Spleen (tissue), 11 donors: ENCODE measurements around the gene PLAA. TPM values are rescaled to one million over a fixed set of nuclear protein-coding genes. Genes with fewer than 3 reads are reported as not detected.

ENCODE experiments used
- DNase-seq: peaks from one replicate; pipeline ENCODE4 v3.0.0-alpha.2; 2020
- H3K27ac ChIP-seq, 8 donors: fragments of 200-600 bp; sonication (generic) in 7 of 8; 1 replicate in 4 of 8; 2 replicates in 4 of 8; pipeline versions ENCODE4 v1.5.0 to v1.8.0; 2016 to 2021; ENCODE audit warnings: inconsistent platforms in 4 of 8, mild to moderate bottlenecking in 4 of 8, moderate library complexity in 1 of 8
- H3K27me3 ChIP-seq, 7 donors: fragments of 200-600 bp; sonication (generic) in 6 of 7; replicated peaks in 1 of 7; 1 replicate in 4 of 7; 2 replicates in 3 of 7; pipeline versions ENCODE4 v1.5.0 to v1.8.0; 2016 to 2021; ENCODE audit warnings: inconsistent platforms in 3 of 7, mild to moderate bottlenecking in 1 of 7
- H3K36me3 ChIP-seq, 6 donors: fragments of 200-600 bp; sonication (generic) in 5 of 6; 1 replicate in 4 of 6; 2 replicates in 2 of 6; pipeline versions ENCODE4 v1.5.0 to v1.8.0; 2016 to 2021; ENCODE audit warnings: inconsistent platforms in 2 of 6
- H3K4me1 ChIP-seq, 6 donors: fragments of 200-600 bp; sonication (generic) in 5 of 6; 1 replicate in 3 of 6; 2 replicates in 3 of 6; pipeline versions ENCODE4 v1.5.0 to v1.8.0; 2016 to 2021; ENCODE audit warnings: inconsistent platforms in 3 of 6
- H3K4me3 ChIP-seq, 8 donors: fragments of 200-600 bp; sonication (generic) in 7 of 8; 1 replicate in 4 of 8; 2 replicates in 4 of 8; pipeline versions ENCODE4 v1.5.0 to v1.8.0; 2016 to 2021; ENCODE audit warnings: inconsistent platforms in 4 of 8, mild to moderate bottlenecking in 4 of 8, moderate library complexity in 2 of 8
- H3K9me3 ChIP-seq, 8 donors: fragments of 200-600 bp; sonication (generic) in 7 of 8; 1 replicate in 4 of 8; 2 replicates in 4 of 8; pipeline versions ENCODE4 v1.5.0 to v1.8.0; 2016 to 2021; ENCODE audit warnings: inconsistent platforms in 4 of 8
- CTCF ChIP-seq, 11 experiments: fragments of 200-600 bp in 7 of 11; fragments of 450-650 bp in 4 of 11; sonication (generic) in 4 of 11; IDR thresholded peaks in 8 of 11; conservative IDR thresholded peaks in 3 of 11; 1 replicate in 7 of 11; 2 replicates in 4 of 11; pipeline versions ENCODE4 v1.4.0 to v1.8.0; 2016 to 2021; ENCODE audit warnings: antibody characterized with exemption in 11 of 11, inconsistent platforms in 4 of 11, mild to moderate bottlenecking in 1 of 11
- POLR2A ChIP-seq, 3 donors: fragments of 450-650 bp; IDR thresholded peaks; one replicate each; pipeline ENCODE4 v1.5.1; 2017; ENCODE audit warnings: antibody characterized with exemption in 3 of 3, mild to moderate bottlenecking in 1 of 3
- POLR2AphosphoS5 ChIP-seq, 3 donors: sonication (generic); formaldehyde crosslinking; IDR thresholded peaks; one replicate each; pipeline ENCODE4 v1.5.1; 2017; ENCODE audit warnings: antibody characterized with exemption in 3 of 3
- WGBS, 5 donors: extraction: QIAGEN DNeasy Blood & Tissue Kit in 3 of 5; methylation state at CpG; one replicate each; pipeline versions ENCODE4 v1.1.5 to v1.1.7; 2013 to 2018; 5-methylcytosine and 5-hydroxymethylcytosine counted together
- intact Hi-C: fragments of 100-400 bp; cut with DNase I; formaldehyde crosslinking; loops from one replicate; pipeline ENCODE4 v1.15.0; 2023; ENCODE audit warnings: low total_unique reads
- polyA plus RNA-seq, 3 donors: library from polyadenylated mRNA; stranded (reverse); fragments of 200-250 nt; gene quantifications; one replicate each; pipeline ENCODE4 v1.2.1, GENCODE V29; 2013
- small RNA-seq, 4 donors: library from RNA; depleted of rRNA; stranded (forward); fragments of <200 nt; gene quantifications; one replicate each; pipeline ENCODE3, GENCODE V24; 2016
- total RNA-seq, 7 donors: library from RNA; depleted of rRNA in 3 of 7; stranded (reverse); fragments of >200 nt in 3 of 7; fragmentation: NEBNext Ultra II Directional in 4 of 7; extraction: Animal tissue kit (Norgen Biotek cat#: 25700) in 4 of 7; gene quantifications; one replicate each; pipeline versions ENCODE4 v1.1.0 to v1.2.1, GENCODE V29; 2016 to 2021
- donor health status: healthy with polysubstance abuse.
- donor health status: DM: no; HTN: no; CAD: no; lungs with moderate emphysema.
- donor health status: DM: no; HTN: no; CAD: no.
- donor health status: Bipolar disorder and iron deficiency.
- donor health status: healthy.
- donor health status: DM: no; HTN: no; CAD: no.
- donor health status: DM: yes; HTN: yes; CAD: no.

Gene PLAA
- total and polyA plus RNA-seq, 10 donors: 6.2 to 34.5 (median 26.1) TPM

GRCh38 chr9:26863074-26863473, 84.0 kb downstream of the PLAA start:
- DNase-seq: no peak
- intact Hi-C loops: no loop called here
- 39 to 72% (median 68%) methylated on average over 1 of the region's 1 CpG for WGBS, 5 donors

GRCh38 chr9:26856413-26857032, 90.5 kb downstream of the PLAA start:
- Histone ChIP-seq H3K4me1 (no peaks in the 10 kb centered on the region), H3K27ac (no peak overlapping the region), H3K4me3 (no peak overlapping the region), H3K27me3 (no peaks in the 10 kb centered on the region), H3K36me3 (peaks cover 0 to 99% (median 45%) of the 10 kb centered on the region in 6 donors), H3K9me3 (no peaks in the 10 kb centered on the region)
- 90 to 100% (median 95%) methylated on average over 1 of the region's 1 CpG for WGBS, 5 donors
- DNase-seq: no peak
- TF ChIP-seq POLR2A (IDR thresholded peaks at IDR 0.05) (no peak), CTCF (IDR thresholded peaks at IDR 0.05 in 8 of 11, conservative IDR thresholded peaks at IDR 0.05 in 3 of 11) (peak in 4 of 11 experiments; percentile 10 to 28 (median 18))
- intact Hi-C loops: loop anchor here (10.0 kb wide), 1 partner anchor 112 kb away; no protein-coding TSS in a partner anchor

More at GRCh38 chr9:26863074-26863473, 84.0 kb downstream of the PLAA start:
- no peaks in the 10 kb centered on the region for H3K27me3 ChIP-seq
- H3K4me3 ChIP-seq: no peak overlapping the region
- no peaks in the 10 kb centered on the region for H3K4me1 ChIP-seq
- H3K27ac ChIP-seq: no peak overlapping the region
- no peak for TF ChIP-seq CTCF (IDR thresholded peaks at IDR 0.05 in 8 of 11, conservative IDR thresholded peaks at IDR 0.05 in 3 of 11)
- TF ChIP-seq POLR2A (IDR thresholded peaks at IDR 0.05): no peak
- no peak for TF ChIP-seq POLR2AphosphoS5 (IDR thresholded peaks at IDR 0.05)
- H3K36me3 ChIP-seq: peaks cover 0 to 54% (median 21%) of the 10 kb centered on the region in 6 donors
- H3K9me3 ChIP-seq: no peaks in the 10 kb centered on the region

Small RNA genes within 50 kb of the gene (small RNA-seq; reads per million reads assigned to genes)
- gene RN7SL100P: 0 reads per million in 4 donors

Other genes starting within 250 kb of the PLAA start
- 10 to 100 TPM; 11.9 to 22.3 (median 15.2) TPM for gene CAAP1, start 54.4 kb downstream of the PLAA start, total RNA-seq
- 10 to 100 TPM; 10.6 to 12.9 (median 11.2) TPM for gene CAAP1, start 54.4 kb downstream of the PLAA start, polyA plus RNA-seq
- gene IFT74, start 9.2 kb upstream of the PLAA start, total RNA-seq: 10 to 100 TPM; 10.6 to 25.6 (median 12.6) TPM
- gene IFT74, start 9.2 kb upstream of the PLAA start, polyA plus RNA-seq: 1 to 10 TPM; 7.1 to 9.4 (median 9.4) TPM
- not detected for gene LRRC19, start 58.4 kb upstream of the PLAA start, total RNA-seq
- not detected for gene LRRC19, start 58.4 kb upstream of the PLAA start, polyA plus RNA-seq
- gene TEK, start 162.0 kb upstream of the PLAA start, total RNA-seq: 10 to 100 TPM; 27.0 to 58.7 (median 53.1) TPM
- 1 to 10 TPM; 2.6 to 5.7 (median 2.8) TPM for gene TEK, start 162.0 kb upstream of the PLAA start, polyA plus RNA-seq